HepG2 (cell line): ENCODE data around the gene ST6GALNAC3. TPM values are rescaled to one million over a fixed set of nuclear protein-coding genes. Genes with fewer than 3 reads are reported as not detected.

Source experiments
- ATAC-seq: fragments of 200-7000 bp; cut with Tn5 transposase; 3 replicates; pipeline ENCODE4 v1.9.1; 2020; ENCODE audit warnings: mild to moderate bottlenecking, moderate library complexity
- BruUV-seq: library from RNA; stranded (reverse); fragments of 400-500 nt; replicated peaks from 2 replicates; lab custom pipeline; 2021; lab: Mats Ljungman, UMichigan
- CTCF ChIA-PET: fragments of 300-600 bp; formaldehyde crosslinking; extraction: SDS; loops from one replicate; lab custom pipeline; 2021; ENCODE audit warnings: low total read pairs, inconsistent platforms, low intra/inter-chr PET ratio; lab: Yijun Ruan, JAX
- POLR2A ChIA-PET: fragments of 350-600 bp; sonication (Branson Sonifier 250); formaldehyde crosslinking; loops from one replicate; lab custom pipeline; 2020; ENCODE audit warnings: antibody characterized with exemption, inconsistent platforms; lab: Yijun Ruan, JAX
- DNase-seq: peaks from one replicate; pipeline ENCODE4 v3.0.0-alpha.2; 2015; ENCODE audit warnings: low spot score
- FAIRE-seq: peaks from 3 replicates; lab custom pipeline; 2011; peaks lifted over from hg19 to GRCh38; lab: Jason Lieb, UNC
- H2AFZ ChIP-seq: one replicate; pipeline ENCODE4 v1.6.1; 2011; ENCODE audit warnings: low read length, inconsistent platforms
- H3K27ac ChIP-seq: fragments of 300-600 bp; 3 replicates; pipeline ENCODE4 v1.8.0; 2011; ENCODE audit warnings: mixed run types, mild to moderate bottlenecking, mixed read lengths, low read length, inconsistent platforms; ENCODE audit not compliant: insufficient read depth; ENCODE audit errors: extremely low read length
- H3K27me3 ChIP-seq, 2 experiments: fragments of 200-600 bp in 1 of 2; 2 replicates in 1 of 2; 3 replicates in 1 of 2; pipeline versions ENCODE4 v1.6.0 to v1.8.0; 2011; ENCODE audit warnings: low read length in 2 of 2, mild to moderate bottlenecking in 2 of 2, moderate library complexity in 2 of 2, inconsistent platforms in 1 of 2; ENCODE audit not compliant: insufficient read depth in 2 of 2, control insufficient read depth in 1 of 2
- H3K36me3 ChIP-seq, 2 experiments: fragments of 200-600 bp in 1 of 2; replicated peaks in 1 of 2; 2 replicates in 1 of 2; 3 replicates in 1 of 2; pipeline versions ENCODE4 v1.5.1 to v1.8.0; 2011; ENCODE audit warnings: low read length in 2 of 2, inconsistent platforms in 1 of 2; ENCODE audit not compliant: insufficient read depth in 2 of 2, control insufficient read depth in 1 of 2
- H3K4me1 ChIP-seq: 2 replicates; pipeline ENCODE4 v1.5.1; 2012; ENCODE audit warnings: low read length, inconsistent platforms; ENCODE audit not compliant: insufficient read depth
- H3K4me2 ChIP-seq: 2 replicates; pipeline ENCODE4 v1.6.0; 2011; ENCODE audit warnings: low read depth, low read length, inconsistent platforms
- H3K4me3 ChIP-seq, 3 experiments: fragments of 200-600 bp in 1 of 3; sonication (generic), shearing (Covaris generic) in 1 of 3; replicated peaks in 1 of 3; 2 replicates each; pipeline ENCODE4 v1.5.1; 2011 to 2016; ENCODE audit warnings: low read length in 3 of 3, inconsistent platforms in 2 of 3, low read depth in 2 of 3, mild to moderate bottlenecking in 2 of 3, control low read depth in 1 of 3, mixed read lengths in 1 of 3; ENCODE audit not compliant: insufficient read depth in 1 of 3
- H3K79me2 ChIP-seq: one replicate; pipeline ENCODE4 v1.6.1; 2011; ENCODE audit warnings: low read length, inconsistent platforms; ENCODE audit not compliant: insufficient read depth
- H3K9ac ChIP-seq: 2 replicates; pipeline ENCODE4 v1.6.0; 2011; ENCODE audit warnings: mild to moderate bottlenecking, low read depth, low read length, inconsistent platforms; ENCODE audit not compliant: insufficient read depth
- H3K9me3 ChIP-seq: 2 replicates; pipeline ENCODE4 v1.5.1; 2012; ENCODE audit warnings: mild to moderate bottlenecking, low read length
- H4K20me1 ChIP-seq: 2 replicates; pipeline ENCODE4 v1.6.0; 2011; ENCODE audit warnings: inconsistent platforms, mild to moderate bottlenecking, low read length, moderate library complexity; ENCODE audit not compliant: insufficient read depth
- FOXO4 ChIP-seq: sonication (generic); formaldehyde crosslinking; conservative IDR thresholded peaks from 2 replicates; pipeline ENCODE4 v1.8.1; 2023; ENCODE audit warnings: missing genetic modification reagents
- NCOR1 ChIP-seq: fragments of 200-600 bp; sonication (generic); IDR thresholded peaks from 2 replicates; pipeline ENCODE4 v1.7.0; 2017; ENCODE audit warnings: antibody characterized with exemption, low read length, borderline replicate concordance
- PRDM15 ChIP-seq: sonication (generic); formaldehyde crosslinking; IDR thresholded peaks from 2 replicates; pipeline ENCODE4 v1.4.0; 2020; ENCODE audit warnings: missing genetic modification reagents
- REPIN1 ChIP-seq: sonication (generic); formaldehyde crosslinking; IDR thresholded peaks from 2 replicates; pipeline ENCODE4 v1.8.0; 2022; ENCODE audit warnings: missing genetic modification reagents, low read depth, mild to moderate bottlenecking, borderline replicate concordance
- ZNF740 ChIP-seq: sonication (generic); formaldehyde crosslinking; IDR thresholded peaks from 2 replicates; pipeline ENCODE4 v1.4.0; 2020; ENCODE audit warnings: missing genetic modification reagents
- ZNF891 ChIP-seq: sonication (generic); formaldehyde crosslinking; IDR thresholded peaks from 2 replicates; pipeline ENCODE4 v1.5.0; 2020; ENCODE audit warnings: mild to moderate bottlenecking, missing genetic modification reagents
- WGBS: methylation state at CpG from one replicate; pipeline ENCODE4 v1.1.6; 2017; ENCODE audit warnings: low lambda C conversion rate; 5-methylcytosine and 5-hydroxymethylcytosine counted together
- in situ Hi-C: cut with HindIII; loops from 2 replicates; pipeline ENCODE4 v1.10.0; 2017; ENCODE audit warnings: low pct_unique_long_range_greater_than_20kb; ENCODE audit not compliant: extremely low pct_ligation_motif_present
- intact Hi-C: fragments of 100-400 bp; cut with micrococcal nuclease; formaldehyde crosslinking; loops from one replicate; pipeline ENCODE4 v1.10.0; 2022; ENCODE audit not compliant: unreplicated experiment
- polyA plus RNA-seq, 8 experiments: library from polyadenylated mRNA; depleted of rRNA in 3 of 8; stranded (reverse) in 7 of 8; unstranded in 1 of 8; fragments of >200 nt; fragmentation: Illumina TruSeq in 4 of 8; extraction: Trizol in 4 of 8; gene quantifications; 2 replicates each; pipeline versions ENCODE4 v1.2.1 to v1.2.3, GENCODE V29; 2011 to 2016; ENCODE audit warnings: low read depth in 4 of 8, missing spikeins in 1 of 8, mixed read lengths in 1 of 8; ENCODE audit not compliant: insufficient read depth in 1 of 8
- total RNA-seq, 5 experiments: library from RNA; depleted of rRNA; stranded (reverse); fragments of >200 nt; fragmentation: Illumina TruSeq; extraction: Trizol; gene quantifications; 2 replicates each; pipeline ENCODE4 v1.2.3, GENCODE V29; 2016; ENCODE audit warnings: low read depth in 1 of 5

ST6GALNAC3 gene
- total and polyA plus RNA-seq, 2 of the 13 experiments (the other 11 are each of a cell fraction or from before 2014, with no cell fraction given), result not detected

GRCh38 chr1:76170513-76170912 is 96.0 kb downstream of the ST6GALNAC3 start:
- H2AFZ ChIP-seq, result no peak overlapping the region
- no peaks in the 10 kb centered on the region for H3K79me2 ChIP-seq
- H3K27ac ChIP-seq, result no peak overlapping the region
- 8% methylated on average over 2 of the region's 2 CpGs for WGBS
- no TSS peak for BruUV-seq
- in situ Hi-C loops, result no loop called here
- 0 out of 2 replicates have a peak, but pooled peaks cover 4% of the 10 kb centered on the region for H3K9me3 ChIP-seq
- H4K20me1 ChIP-seq, result no peaks in the 10 kb centered on the region
- no peak overlapping the region for H3K4me2 ChIP-seq
- H3K9ac ChIP-seq, result no peak overlapping the region
- POLR2A ChIA-PET, result no interaction called here
- no peak for TF ChIP-seq NCOR1
- TF ChIP-seq FOXO4 (CRISPR knock-in tag), result no peak
- no peak for TF ChIP-seq ZNF740
- TF ChIP-seq ZNF891 (CRISPR knock-in tag), result no peak
- no peak for TF ChIP-seq PRDM15 (CRISPR knock-in tag)
- no peak for TF ChIP-seq REPIN1 (CRISPR knock-in tag)
- H3K27me3 ChIP-seq, result no peaks in the 10 kb centered on the region; a peak in 1 of 5 replicates
- intact Hi-C loops, result no loop called here
- H3K4me3 ChIP-seq, result no peak overlapping the region
- DNase-seq, result no peak
- H3K36me3 ChIP-seq, result no peaks in the 10 kb centered on the region
- CTCF ChIA-PET, result no interaction called here
- no peak for FAIRE-seq
- no peak for ATAC-seq
- no peaks in the 10 kb centered on the region for H3K4me1 ChIP-seq
